ENCODE data around the gene STXBP5. TPM values are rescaled to one million over a fixed set of nuclear protein-coding genes. Genes with fewer than 3 reads are reported as not detected.
A peak's percentile ranks its signal among the peaks of the same experiment; 100 is the strongest.

The STXBP5 gene
- total and polyA plus RNA-seq, 7 experiments from 2014 or later, result 2.5 to 47.4 (median 26.5) TPM

GRCh38 chr6:147220345-147220744 is 16.1 kb downstream of the STXBP5 start:
- DNase-seq (no peak), ATAC-seq (no peak)
- H3K4me3 ChIP-seq (ENCODE audit: low read length), result no peak overlapping the region
- ChIA-PET CTCF (no interaction called here), POLR2A (no interaction called here)
- no peaks in the 10 kb centered on the region for H3K36me3 ChIP-seq (ENCODE audit: control insufficient read depth in 2 of 3, insufficient read depth in 3 of 3, low read length in 3 of 3)
- no peaks in the 10 kb centered on the region for H3K9me3 ChIP-seq (ENCODE audit: control insufficient read depth in 2 of 3, low read length in 3 of 3)
- H3K27ac ChIP-seq (ENCODE audit: low read depth, low read length), result no peak overlapping the region
- H3K4me1 Mint-ChIP-seq, result peaks cover 15 to 66% (median 58%) of the 10 kb centered on the region in 7 donors
- H3K4me1 ChIP-seq (ENCODE audit: control insufficient read depth in 2 of 2, insufficient read depth in 2 of 2, low read length in 2 of 2), result peaks cover 0 to 5% of the 10 kb centered on the region in 2 donors
- H3K9me3 Mint-ChIP-seq, result no peaks in the 10 kb centered on the region
- H3K4me3 Mint-ChIP-seq, result peak overlapping the region in 2 of 10 donors; percentile 7 to 29
- no peaks in the 10 kb centered on the region for H3K27me3 ChIP-seq (ENCODE audit: control insufficient read depth in 2 of 2, insufficient read depth in 2 of 2, low read length in 2 of 2)
- no peaks in the 10 kb centered on the region for H3K27me3 Mint-ChIP-seq
- peak overlapping the region in 3 of 9 donors; percentile 1 to 45 (median 12) for H3K27ac Mint-ChIP-seq
- intact Hi-C loops (cut with micrococcal nuclease), result loop anchor here in 1 of 2 donors (5.0 kb wide), 1 partner anchor 363 kb away; no protein-coding TSS in a partner anchor
- H3K36me3 Mint-ChIP-seq, result peaks cover 0 to 35% (median 15%) of the 10 kb centered on the region in 5 donors

- Histone ChIP-seq H3K4me1 (ENCODE audit: control insufficient read depth in 2 of 2, insufficient read depth in 2 of 2, low read length in 2 of 2) (peaks cover 0 to 5% of the 10 kb centered on the region in 2 donors), H3K27me3 (ENCODE audit: control insufficient read depth in 2 of 2, insufficient read depth in 2 of 2, low read length in 2 of 2) (no peaks in the 10 kb centered on the region), H3K27ac (ENCODE audit: low read depth, low read length) (no peak overlapping the region), H3K4me3 (ENCODE audit: low read length) (no peak overlapping the region), H3K36me3 (ENCODE audit: control insufficient read depth in 2 of 3, insufficient read depth in 3 of 3, low read length in 3 of 3) (no peaks in the 10 kb centered on the region), H3K9me3 (ENCODE audit: control insufficient read depth in 2 of 3, low read length in 3 of 3) (no peaks in the 10 kb centered on the region)
- H3K27me3 Mint-ChIP-seq, result no peaks in the 10 kb centered on the region
- POLR2A ChIA-PET, result interaction anchor here (0.9 kb wide), 1 partner anchor 19 kb away, joined by 4 read pairs; no protein-coding TSS in a partner anchor
- peaks cover 15 to 72% (median 59%) of the 10 kb centered on the region in 7 donors for H3K4me1 Mint-ChIP-seq
- peaks cover 0 to 40% (median 15%) of the 10 kb centered on the region in 5 donors for H3K36me3 Mint-ChIP-seq
- H3K27ac Mint-ChIP-seq, result peak overlapping the region in 7 of 9 donors; percentile 11 to 58 (median 39)
- DNase-seq, result no peak
- intact Hi-C loops (cut with micrococcal nuclease), result loop anchor here (1.0 to 5.0 kb wide), 7 partner anchors 18 to 364 kb away; no protein-coding TSS in a partner anchor
- CTCF ChIA-PET, result no interaction called here
- H3K4me3 Mint-ChIP-seq, result peak overlapping the region in 2 of 10 donors; percentile 29 to 35
- ATAC-seq, result no peak
- no peaks in the 10 kb centered on the region for H3K9me3 Mint-ChIP-seq
These were observed 17.5 kb downstream of the STXBP5 start for GRCh38 chr6:147221739-147222138.

GRCh38 chr6:147222160-147222838 is 18.1 kb downstream of the STXBP5 start:
- H3K4me3 Mint-ChIP-seq, result peak overlapping the region in 2 of 10 donors; percentile 29 to 35
- ATAC-seq (peak; percentile 61), DNase-seq (peak in 6 of 9 donors; percentile 21 to 45 (median 36))
- H3K27me3 Mint-ChIP-seq, result no peaks in the 10 kb centered on the region
- H3K27ac Mint-ChIP-seq, result peak overlapping the region in 6 of 9 donors; percentile 11 to 64 (median 42)
- no peaks in the 10 kb centered on the region for H3K9me3 Mint-ChIP-seq
- H3K36me3 Mint-ChIP-seq, result peaks cover 0 to 40% (median 15%) of the 10 kb centered on the region in 5 donors
- H3K9me3 ChIP-seq (ENCODE audit: control insufficient read depth in 2 of 3, low read length in 3 of 3), result no peaks in the 10 kb centered on the region
- peaks cover 0 to 5% of the 10 kb centered on the region in 2 donors for H3K4me1 ChIP-seq (ENCODE audit: control insufficient read depth in 2 of 2, insufficient read depth in 2 of 2, low read length in 2 of 2)
- no peaks in the 10 kb centered on the region for H3K27me3 ChIP-seq (ENCODE audit: control insufficient read depth in 2 of 2, insufficient read depth in 2 of 2, low read length in 2 of 2)
- H3K4me3 ChIP-seq (ENCODE audit: low read length), result no peak overlapping the region
- no peaks in the 10 kb centered on the region for H3K36me3 ChIP-seq (ENCODE audit: control insufficient read depth in 2 of 3, insufficient read depth in 3 of 3, low read length in 3 of 3)
- H3K4me1 Mint-ChIP-seq, result peaks cover 16 to 74% (median 65%) of the 10 kb centered on the region in 7 donors
- CTCF ChIA-PET, result no interaction called here
- POLR2A ChIA-PET, result interaction anchor here (0.9 kb wide), 1 partner anchor 19 kb away, joined by 4 read pairs; no protein-coding TSS in a partner anchor
- intact Hi-C loops (cut with micrococcal nuclease), result loop anchor here (1.0 to 5.0 kb wide), 7 partner anchors 19 to 365 kb away; no protein-coding TSS in a partner anchor
- H3K27ac ChIP-seq (ENCODE audit: low read depth, low read length), result no peak overlapping the region

DNA sequence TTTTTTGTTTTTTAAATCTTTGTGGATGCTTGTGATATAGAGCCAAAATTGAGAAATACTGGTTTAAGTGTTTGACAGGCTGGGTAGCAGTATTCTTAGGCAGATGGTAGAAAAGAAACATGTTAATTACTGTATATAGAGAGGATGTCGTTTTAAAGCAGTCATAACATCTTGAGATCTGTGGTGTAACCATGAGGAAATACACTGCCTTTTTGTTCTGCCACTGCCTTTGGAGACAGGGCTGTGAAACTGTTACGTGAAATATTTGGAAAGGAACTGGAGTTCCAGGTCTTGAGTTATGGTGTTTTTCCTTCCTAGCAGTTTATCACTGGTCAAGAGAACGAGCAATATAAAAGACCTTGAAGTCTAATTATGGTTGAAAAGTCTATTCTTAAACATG is 19.5 kb downstream of the STXBP5 start:
- H3K9me3 Mint-ChIP-seq, result no peaks in the 10 kb centered on the region
- ATAC-seq, result no peak
- ChIA-PET POLR2A (interaction anchor here (1.0 kb wide), 1 partner anchor 22 kb away, joined by 5 read pairs; no protein-coding TSS in a partner anchor), CTCF (interaction anchor here (1.1 kb wide), 1 partner anchor 40 kb away, joined by 4 read pairs; no protein-coding TSS in a partner anchor)
- no peaks in the 10 kb centered on the region for H3K27me3 ChIP-seq (ENCODE audit: control insufficient read depth in 2 of 2, insufficient read depth in 2 of 2, low read length in 2 of 2)
- peak overlapping the region in 1 of 9 donors; percentile 26 for H3K27ac Mint-ChIP-seq
- H3K9me3 ChIP-seq (ENCODE audit: control insufficient read depth in 2 of 3, low read length in 3 of 3), result no peaks in the 10 kb centered on the region
- H3K36me3 Mint-ChIP-seq, result peaks cover 0 to 37% (median 15%) of the 10 kb centered on the region in 5 donors
- no peak overlapping the region for H3K4me3 ChIP-seq (ENCODE audit: low read length)
- H3K36me3 ChIP-seq (ENCODE audit: control insufficient read depth in 2 of 3, insufficient read depth in 3 of 3, low read length in 3 of 3), result no peaks in the 10 kb centered on the region
- no peak overlapping the region for H3K4me3 Mint-ChIP-seq
- H3K27me3 Mint-ChIP-seq, result no peaks in the 10 kb centered on the region
- no peak overlapping the region for H3K27ac ChIP-seq (ENCODE audit: low read depth, low read length)
- peaks cover 0 to 9% of the 10 kb centered on the region in 2 donors for H3K4me1 ChIP-seq (ENCODE audit: control insufficient read depth in 2 of 2, insufficient read depth in 2 of 2, low read length in 2 of 2)
- intact Hi-C loops (cut with micrococcal nuclease), result loop anchor here in 1 of 2 donors (2.0 to 5.0 kb wide), 2 partner anchors 21 to 366 kb away; no protein-coding TSS in a partner anchor
- H3K4me1 Mint-ChIP-seq, result peaks cover 26 to 82% (median 75%) of the 10 kb centered on the region in 7 donors
- no peak for DNase-seq

GRCh38 chr6:147226163-147226724 is 22.0 kb downstream of the STXBP5 start:
- Mint-ChIP-seq H3K27me3 (no peaks in the 10 kb centered on the region), H3K4me3 (no peak overlapping the region), H3K4me1 (peaks cover 19 to 68% (median 64%) of the 10 kb centered on the region in 7 donors), H3K36me3 (peaks cover 3 to 28% (median 14%) of the 10 kb centered on the region in 5 donors), H3K27ac (no peak overlapping the region), H3K9me3 (no peaks in the 10 kb centered on the region)
- Histone ChIP-seq H3K4me1 (ENCODE audit: control insufficient read depth in 2 of 2, insufficient read depth in 2 of 2, low read length in 2 of 2) (peaks cover 0 to 9% of the 10 kb centered on the region in 2 donors), H3K27me3 (ENCODE audit: control insufficient read depth in 2 of 2, insufficient read depth in 2 of 2, low read length in 2 of 2) (no peaks in the 10 kb centered on the region), H3K4me3 (ENCODE audit: low read length) (no peak overlapping the region), H3K9me3 (ENCODE audit: control insufficient read depth in 2 of 3, low read length in 3 of 3) (no peaks in the 10 kb centered on the region), H3K36me3 (ENCODE audit: control insufficient read depth in 2 of 3, insufficient read depth in 3 of 3, low read length in 3 of 3) (no peaks in the 10 kb centered on the region), H3K27ac (ENCODE audit: low read depth, low read length) (no peak overlapping the region)
- ATAC-seq (no peak), DNase-seq (no peak)
- ChIA-PET POLR2A (interaction anchor here (1.0 kb wide), 1 partner anchor 23 kb away, joined by 3 read pairs; no protein-coding TSS in a partner anchor), CTCF (interaction anchor here (0.7 kb wide), 1 partner anchor 45 kb away, joined by 3 read pairs; no protein-coding TSS in a partner anchor)
- intact Hi-C loops (cut with micrococcal nuclease), result no loop called here

DNA sequence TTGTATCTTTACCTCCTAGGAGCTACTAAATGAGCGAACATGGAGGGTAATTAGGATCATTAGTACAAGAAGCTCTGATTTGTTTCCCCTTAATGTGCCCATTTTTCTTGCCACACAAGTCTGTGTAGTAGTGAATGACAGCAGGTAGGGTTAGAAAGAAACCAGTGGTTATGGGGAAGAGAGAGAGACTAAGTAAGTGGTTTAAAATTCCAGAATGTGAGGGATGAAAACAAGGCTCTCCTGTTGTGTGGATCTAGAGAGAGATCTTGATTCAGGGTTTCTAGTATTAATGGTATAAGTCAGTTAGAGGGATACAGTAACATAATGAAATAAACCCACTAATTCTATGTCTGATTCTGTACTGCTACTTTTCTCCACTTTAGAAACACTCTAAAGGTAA is 22.7 kb downstream of the STXBP5 start:
- ATAC-seq (no peak), DNase-seq (no peak)
- Histone ChIP-seq H3K4me3 (ENCODE audit: low read length) (no peak overlapping the region), H3K36me3 (ENCODE audit: control insufficient read depth in 2 of 3, insufficient read depth in 3 of 3, low read length in 3 of 3) (no peaks in the 10 kb centered on the region), H3K27me3 (ENCODE audit: control insufficient read depth in 2 of 2, insufficient read depth in 2 of 2, low read length in 2 of 2) (no peaks in the 10 kb centered on the region), H3K9me3 (ENCODE audit: control insufficient read depth in 2 of 3, low read length in 3 of 3) (no peaks in the 10 kb centered on the region), H3K4me1 (ENCODE audit: control insufficient read depth in 2 of 2, insufficient read depth in 2 of 2, low read length in 2 of 2) (peaks cover 0 to 5% of the 10 kb centered on the region in 2 donors), H3K27ac (ENCODE audit: low read depth, low read length) (no peak overlapping the region)
- intact Hi-C loops (cut with micrococcal nuclease), result no loop called here
- H3K36me3 Mint-ChIP-seq, result peaks cover 3 to 29% (median 12%) of the 10 kb centered on the region in 5 donors
- H3K9me3 Mint-ChIP-seq, result no peaks in the 10 kb centered on the region
- POLR2A ChIA-PET, result interaction anchor here (1.0 kb wide), 1 partner anchor 24 kb away, joined by 3 read pairs; no protein-coding TSS in a partner anchor
- H3K27me3 Mint-ChIP-seq, result no peaks in the 10 kb centered on the region
- CTCF ChIA-PET, result interaction anchor here (0.6 to 0.7 kb wide), 2 partner anchors 10 to 44 kb away, joined by 3 read pairs; no protein-coding TSS in a partner anchor
- peaks cover 17 to 64% (median 59%) of the 10 kb centered on the region in 7 donors for H3K4me1 Mint-ChIP-seq
- H3K4me3 Mint-ChIP-seq, result peak overlapping the region in 4 of 10 donors; percentile 5 to 48 (median 32)
- peak overlapping the region in 6 of 9 donors; percentile 1 to 69 (median 34) for H3K27ac Mint-ChIP-seq

All from naive thymus-derived CD4-positive, alpha-beta T cell (primary cell).